ENCODE results near the gene GPNMB.
"Not testable (repeated sequence)": the region's sequence is repeated elsewhere in the genome, so short reads cannot be mapped to it uniquely, and the experiment has no call there.

GPNMB gene

GRCh38 chr7:23246555-23246954, at the start of gene GPNMB:
GPNMB (plus strand) TSS chr7:23246775; CDS start chr7:23246858, 83 bp downstream.
- FAIRE-seq (no peak), DNase-seq (ENCODE audit: low spot score) (no peak)

GRCh38 chr7:23197745-23198144, 48.8 kb upstream of the GPNMB start:
- DNase-seq (ENCODE audit: low spot score); FAIRE-seq: not testable (repeated sequence)

GRCh38 chr7:23200331-23200730, 46.2 kb upstream of the GPNMB start:
- DNase-seq (ENCODE audit: low spot score): no peak
- FAIRE-seq: no peak

- DNase-seq (ENCODE audit: low spot score): no peak
- no peak for FAIRE-seq
Measured at GRCh38 chr7:23204241-23204640, 42.3 kb upstream of the GPNMB start.

- DNase-seq (ENCODE audit: low spot score) (no peak), FAIRE-seq (no peak)
Measured at GRCh38 chr7:23205577-23205908, 41.0 kb upstream of the GPNMB start.

- DNase-seq (ENCODE audit: low spot score) (no peak), FAIRE-seq (no peak)
Measured at GRCh38 chr7:23205909-23206767, 40.4 kb upstream of the GPNMB start.

GRCh38 chr7:23207021-23207420, 39.6 kb upstream of the GPNMB start:
- FAIRE-seq: no peak
- DNase-seq (ENCODE audit: low spot score): no peak

- no peak for FAIRE-seq
- no peak for DNase-seq (ENCODE audit: low spot score)
Measured at GRCh38 chr7:23207884-23208283, 38.7 kb upstream of the GPNMB start.

- no peak for DNase-seq (ENCODE audit: low spot score)
- FAIRE-seq: no peak
Measured at GRCh38 chr7:23208316-23208715, 38.3 kb upstream of the GPNMB start.

- DNase-seq (ENCODE audit: low spot score): no peak
- FAIRE-seq: no peak
Measured at GRCh38 chr7:23210506-23210905, 36.1 kb upstream of the GPNMB start.

- DNase-seq (ENCODE audit: low spot score) (no peak), FAIRE-seq (no peak)
Measured at GRCh38 chr7:23211589-23211988, 35.0 kb upstream of the GPNMB start.

GRCh38 chr7:23212395-23212794, 34.2 kb upstream of the GPNMB start:
- FAIRE-seq: no peak
- DNase-seq (ENCODE audit: low spot score): no peak

GRCh38 chr7:23212841-23213240, 33.7 kb upstream of the GPNMB start:
- no peak for DNase-seq (ENCODE audit: low spot score)
- FAIRE-seq: no peak

GRCh38 chr7:23213755-23214154, 32.8 kb upstream of the GPNMB start:
- DNase-seq (ENCODE audit: low spot score) (no peak), FAIRE-seq (no peak)

GRCh38 chr7:23214423-23214822, 32.2 kb upstream of the GPNMB start:
- no peak for DNase-seq (ENCODE audit: low spot score)
- no peak for FAIRE-seq

- no peak for FAIRE-seq
- no peak for DNase-seq (ENCODE audit: low spot score)
Measured at GRCh38 chr7:23214938-23215337, 31.6 kb upstream of the GPNMB start.

GRCh38 chr7:23216021-23216420, 30.6 kb upstream of the GPNMB start:
- FAIRE-seq: no peak
- no peak for DNase-seq (ENCODE audit: low spot score)

GRCh38 chr7:23218196-23218595, 28.4 kb upstream of the GPNMB start:
- DNase-seq (ENCODE audit: low spot score): no peak
- no peak for FAIRE-seq

- no peak for DNase-seq (ENCODE audit: low spot score)
- no peak for FAIRE-seq
Measured at GRCh38 chr7:23220690-23221305, 25.8 kb upstream of the GPNMB start.

- FAIRE-seq (no peak), DNase-seq (ENCODE audit: low spot score) (no peak)
Measured at GRCh38 chr7:23222439-23223030, 24.0 kb upstream of the GPNMB start.

- not testable (repeated sequence) for DNase-seq (ENCODE audit: low spot score); FAIRE-seq
Measured at GRCh38 chr7:23224364-23224763, 22.2 kb upstream of the GPNMB start.

- DNase-seq (ENCODE audit: low spot score): no peak
- no peak for FAIRE-seq
Measured at GRCh38 chr7:23226844-23227450, 19.6 kb upstream of the GPNMB start.

All from RCC 7860 (cell line).